SK-N-SH treated with all-trans-retinoic acid at 6 μM for 48 hours (cell line): ENCODE data around the gene DOK5.

ENCODE experiments used
- ATAC-seq: fragments of 200-7000 bp; cut with Tn5 transposase; 3 replicates; pipeline ENCODE4 v1.9.1; 2020; ENCODE audit warnings: mild to moderate bottlenecking, moderate library complexity
- ARNTL ChIP-seq: fragments of 450-650 bp; formaldehyde crosslinking; IDR thresholded peaks from 2 replicates; pipeline ENCODE4 v1.5.0; 2020; ENCODE audit warnings: low read depth, mild to moderate bottlenecking, moderate library complexity, borderline replicate concordance
- BACH2 ChIP-seq: fragments of 250-450 bp; sonication (Bioruptor Pico); IDR thresholded peaks from 2 replicates; pipeline ENCODE4 v1.9.0; 2021; ENCODE audit warnings: mild to moderate bottlenecking, borderline replicate concordance
- CSDC2 ChIP-seq: fragments of 250-450 bp; sonication (Bioruptor Pico); IDR thresholded peaks from 2 replicates; pipeline ENCODE4 v1.5.0; 2020; ENCODE audit warnings: mild to moderate bottlenecking, moderate library complexity
- ESRRG ChIP-seq: fragments of 250-450 bp; sonication (Bioruptor Pico); IDR thresholded peaks from 2 replicates; pipeline ENCODE4 v1.6.1; 2021; ENCODE audit warnings: mild to moderate bottlenecking
- GLIS3 ChIP-seq: fragments of 250-450 bp; sonication (Bioruptor Pico); IDR thresholded peaks from 2 replicates; pipeline ENCODE4 v1.5.0; 2020; ENCODE audit warnings: mild to moderate bottlenecking, moderate library complexity
- ISL1 ChIP-seq: fragments of 250-450 bp; sonication (Bioruptor Pico); IDR thresholded peaks from 2 replicates; pipeline ENCODE4 v2.1.2; 2022; ENCODE audit warnings: mild to moderate bottlenecking, moderate library complexity
- OSR1 ChIP-seq: fragments of 250-450 bp; sonication (Bioruptor Pico); IDR thresholded peaks from 2 replicates; pipeline ENCODE4 v1.8.0; 2022; ENCODE audit warnings: moderate library complexity, mild to moderate bottlenecking, inconsistent platforms
- PPARA ChIP-seq: fragments of 250-450 bp; sonication (Bioruptor Pico); IDR thresholded peaks from 2 replicates; pipeline ENCODE4 v1.5.0; 2020; ENCODE audit warnings: mild to moderate bottlenecking, borderline replicate concordance
- RARB ChIP-seq: fragments of 250-450 bp; sonication (Bioruptor Pico); IDR thresholded peaks from 2 replicates; pipeline ENCODE4 v1.8.0; 2021; ENCODE audit warnings: mild to moderate bottlenecking, moderate library complexity
- SNAI2 ChIP-seq: fragments of 250-450 bp; sonication (Bioruptor Pico); IDR thresholded peaks from 2 replicates; pipeline ENCODE4 v1.5.0; 2020; ENCODE audit warnings: mild to moderate bottlenecking, moderate library complexity
- TCF4 ChIP-seq: fragments of 250-450 bp; sonication (Bioruptor Pico); IDR thresholded peaks from 2 replicates; pipeline ENCODE4 v1.8.0; 2021; ENCODE audit warnings: mild to moderate bottlenecking, moderate library complexity, borderline replicate concordance
- TOX ChIP-seq: fragments of 250-450 bp; sonication (Bioruptor Pico); IDR thresholded peaks from 2 replicates; pipeline ENCODE4 v1.8.0; 2021; ENCODE audit warnings: mild to moderate bottlenecking, moderate library complexity, borderline replicate concordance
- ZC3H10 ChIP-seq: fragments of 250-450 bp; sonication (Bioruptor Pico); IDR thresholded peaks from 2 replicates; pipeline ENCODE4 v1.5.1; 2021; ENCODE audit warnings: mild to moderate bottlenecking, moderate library complexity
- ZFP30 ChIP-seq: fragments of 450-650 bp; formaldehyde crosslinking; IDR thresholded peaks from 2 replicates; pipeline ENCODE4 v1.5.0; 2022; ENCODE audit warnings: mild to moderate bottlenecking, moderate library complexity
- ZNF70 ChIP-seq: fragments of 450-650 bp; formaldehyde crosslinking; IDR thresholded peaks from 2 replicates; pipeline ENCODE4 v1.5.0; 2020; ENCODE audit warnings: mild to moderate bottlenecking, moderate library complexity
- ZNF8 ChIP-seq: fragments of 450-650 bp; formaldehyde crosslinking; IDR thresholded peaks from 2 replicates; pipeline ENCODE4 v1.5.0; 2020; ENCODE audit warnings: mild to moderate bottlenecking, moderate library complexity
- TF ChIP-seq, protein P1 (sequence below): fragments of 250-450 bp; sonication (Bioruptor Pico); IDR thresholded peaks from 2 replicates; pipeline ENCODE4 v1.5.1; 2020; ENCODE audit warnings: low read depth, mild to moderate bottlenecking, moderate library complexity
- TF ChIP-seq, protein P2 (sequence below): fragments of 250-450 bp; sonication (Bioruptor Pico); IDR thresholded peaks from 2 replicates; pipeline ENCODE4 v1.8.0; 2020; ENCODE audit warnings: mild to moderate bottlenecking, moderate library complexity, borderline replicate concordance
- TF ChIP-seq, protein P3 (sequence below): fragments of 250-450 bp; sonication (Bioruptor Pico); IDR thresholded peaks from 2 replicates; pipeline ENCODE4 v1.5.1; 2021; ENCODE audit warnings: mild to moderate bottlenecking, moderate library complexity
- TF ChIP-seq, protein P4 (sequence below): fragments of 250-450 bp; sonication (Bioruptor Pico); IDR thresholded peaks from 2 replicates; pipeline ENCODE4 v1.8.0; 2021; ENCODE audit warnings: low read depth, mild to moderate bottlenecking, moderate library complexity, borderline replicate concordance

DOK5 gene

DNA sequence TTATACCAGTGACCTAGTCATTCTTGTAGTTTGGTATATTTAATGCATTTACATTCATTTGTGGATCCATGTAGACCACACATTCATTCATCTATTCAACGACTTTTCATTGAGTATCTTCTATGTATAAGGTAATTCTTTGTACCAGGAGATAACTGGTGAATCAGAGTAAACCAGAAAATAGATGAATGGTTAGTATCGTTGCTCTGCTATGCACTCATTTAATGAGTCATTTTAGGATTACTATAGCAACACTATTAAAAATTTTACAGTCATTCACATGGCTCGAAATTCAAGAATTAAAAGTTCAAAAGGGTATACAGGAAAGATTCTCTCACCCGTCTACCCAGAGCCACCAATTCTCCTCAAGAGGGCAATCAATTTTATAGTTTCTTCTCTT, 26.8 kb downstream of the DOK5 start:
- TF ChIP-seq, protein P1, sequence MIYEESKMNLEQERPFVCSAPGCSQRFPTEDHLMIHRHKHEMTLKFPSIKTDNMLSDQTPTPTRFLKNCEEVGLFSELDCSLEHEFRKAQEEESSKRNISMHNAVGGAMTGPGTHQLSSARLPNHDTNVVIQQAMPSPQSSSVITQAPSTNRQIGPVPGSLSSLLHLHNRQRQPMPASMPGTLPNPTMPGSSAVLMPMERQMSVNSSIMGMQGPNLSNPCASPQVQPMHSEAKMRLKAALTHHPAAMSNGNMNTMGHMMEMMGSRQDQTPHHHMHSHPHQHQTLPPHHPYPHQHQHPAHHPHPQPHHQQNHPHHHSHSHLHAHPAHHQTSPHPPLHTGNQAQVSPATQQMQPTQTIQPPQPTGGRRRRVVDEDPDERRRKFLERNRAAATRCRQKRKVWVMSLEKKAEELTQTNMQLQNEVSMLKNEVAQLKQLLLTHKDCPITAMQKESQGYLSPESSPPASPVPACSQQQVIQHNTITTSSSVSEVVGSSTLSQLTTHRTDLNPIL (CRISPR knock-in tag): no peak
- TF ChIP-seq BACH2 (CRISPR knock-in tag) (no peak), SNAI2 (CRISPR knock-in tag) (no peak), ZFP30 (CRISPR knock-in tag) (no peak), OSR1 (CRISPR knock-in tag) (no peak), ISL1 (CRISPR knock-in tag) (no peak), ZNF70 (no peak), PPARA (CRISPR knock-in tag) (no peak), CSDC2 (CRISPR knock-in tag) (no peak), GLIS3 (CRISPR knock-in tag) (no peak), RARB (CRISPR knock-in tag) (no peak), ZC3H10 (CRISPR knock-in tag) (no peak), TCF4 (CRISPR knock-in tag) (no peak), TOX (CRISPR knock-in tag) (no peak), ESRRG (CRISPR knock-in tag) (no peak)
- TF ChIP-seq, protein P2, sequence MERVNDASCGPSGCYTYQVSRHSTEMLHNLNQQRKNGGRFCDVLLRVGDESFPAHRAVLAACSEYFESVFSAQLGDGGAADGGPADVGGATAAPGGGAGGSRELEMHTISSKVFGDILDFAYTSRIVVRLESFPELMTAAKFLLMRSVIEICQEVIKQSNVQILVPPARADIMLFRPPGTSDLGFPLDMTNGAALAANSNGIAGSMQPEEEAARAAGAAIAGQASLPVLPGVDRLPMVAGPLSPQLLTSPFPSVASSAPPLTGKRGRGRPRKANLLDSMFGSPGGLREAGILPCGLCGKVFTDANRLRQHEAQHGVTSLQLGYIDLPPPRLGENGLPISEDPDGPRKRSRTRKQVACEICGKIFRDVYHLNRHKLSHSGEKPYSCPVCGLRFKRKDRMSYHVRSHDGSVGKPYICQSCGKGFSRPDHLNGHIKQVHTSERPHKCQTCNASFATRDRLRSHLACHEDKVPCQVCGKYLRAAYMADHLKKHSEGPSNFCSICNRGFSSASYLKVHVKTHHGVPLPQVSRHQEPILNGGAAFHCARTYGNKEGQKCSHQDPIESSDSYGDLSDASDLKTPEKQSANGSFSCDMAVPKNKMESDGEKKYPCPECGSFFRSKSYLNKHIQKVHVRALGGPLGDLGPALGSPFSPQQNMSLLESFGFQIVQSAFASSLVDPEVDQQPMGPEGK (CRISPR knock-in tag): no peak
- TF ChIP-seq, protein P3, sequence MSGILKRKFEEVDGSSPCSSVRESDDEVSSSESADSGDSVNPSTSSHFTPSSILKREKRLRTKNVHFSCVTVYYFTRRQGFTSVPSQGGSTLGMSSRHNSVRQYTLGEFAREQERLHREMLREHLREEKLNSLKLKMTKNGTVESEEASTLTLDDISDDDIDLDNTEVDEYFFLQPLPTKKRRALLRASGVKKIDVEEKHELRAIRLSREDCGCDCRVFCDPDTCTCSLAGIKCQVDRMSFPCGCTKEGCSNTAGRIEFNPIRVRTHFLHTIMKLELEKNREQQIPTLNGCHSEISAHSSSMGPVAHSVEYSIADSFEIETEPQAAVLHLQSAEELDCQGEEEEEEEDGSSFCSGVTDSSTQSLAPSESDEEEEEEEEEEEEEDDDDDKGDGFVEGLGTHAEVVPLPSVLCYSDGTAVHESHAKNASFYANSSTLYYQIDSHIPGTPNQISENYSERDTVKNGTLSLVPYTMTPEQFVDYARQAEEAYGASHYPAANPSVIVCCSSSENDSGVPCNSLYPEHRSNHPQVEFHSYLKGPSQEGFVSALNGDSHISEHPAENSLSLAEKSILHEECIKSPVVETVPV (CRISPR knock-in tag): no peak
- TF ChIP-seq, protein P4, sequence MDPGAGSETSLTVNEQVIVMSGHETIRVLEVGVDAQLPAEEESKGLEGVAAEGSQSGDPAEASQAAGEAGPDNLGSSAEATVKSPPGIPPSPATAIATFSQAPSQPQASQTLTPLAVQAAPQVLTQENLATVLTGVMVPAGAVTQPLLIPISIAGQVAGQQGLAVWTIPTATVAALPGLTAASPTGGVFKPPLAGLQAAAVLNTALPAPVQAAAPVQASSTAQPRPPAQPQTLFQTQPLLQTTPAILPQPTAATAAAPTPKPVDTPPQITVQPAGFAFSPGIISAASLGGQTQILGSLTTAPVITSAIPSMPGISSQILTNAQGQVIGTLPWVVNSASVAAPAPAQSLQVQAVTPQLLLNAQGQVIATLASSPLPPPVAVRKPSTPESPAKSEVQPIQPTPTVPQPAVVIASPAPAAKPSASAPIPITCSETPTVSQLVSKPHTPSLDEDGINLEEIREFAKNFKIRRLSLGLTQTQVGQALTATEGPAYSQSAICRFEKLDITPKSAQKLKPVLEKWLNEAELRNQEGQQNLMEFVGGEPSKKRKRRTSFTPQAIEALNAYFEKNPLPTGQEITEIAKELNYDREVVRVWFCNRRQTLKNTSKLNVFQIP: no peak
- ATAC-seq: peak; percentile 58

DNA sequence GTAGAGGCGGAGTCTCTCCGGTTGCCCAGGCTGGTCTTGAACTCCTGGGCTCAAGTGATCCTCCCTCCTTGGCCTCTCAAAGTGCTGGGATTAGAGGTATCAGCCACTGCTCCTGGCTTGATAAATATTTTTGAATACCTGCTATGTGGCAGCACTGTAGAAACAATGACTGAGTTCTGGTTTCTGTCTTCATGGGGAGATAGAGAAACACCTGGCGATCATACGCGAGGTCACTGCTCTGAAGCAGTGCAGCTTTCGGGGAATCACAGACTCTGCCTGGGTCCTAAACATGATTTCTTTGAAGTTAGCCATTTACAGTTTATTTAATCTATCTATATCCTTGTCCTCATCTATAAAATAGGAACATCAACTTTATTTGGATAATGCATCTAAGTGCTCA, 31.2 kb downstream of the DOK5 start:
- ATAC-seq: no peak
- TF ChIP-seq TCF4 (CRISPR knock-in tag) (no peak), ZNF8 (no peak), BACH2 (CRISPR knock-in tag) (no peak), ZFP30 (CRISPR knock-in tag) (no peak), PPARA (CRISPR knock-in tag) (no peak), CSDC2 (CRISPR knock-in tag) (no peak), ARNTL (no peak), RARB (CRISPR knock-in tag) (no peak), ESRRG (CRISPR knock-in tag) (no peak)
- TF ChIP-seq, protein P1 (CRISPR knock-in tag): no peak
- TF ChIP-seq, protein P2 (CRISPR knock-in tag): no peak
- TF ChIP-seq, protein P3 (CRISPR knock-in tag): no peak
- TF ChIP-seq, protein P4: no peak
